Activated CD4-positive, alpha-beta T cell treated with anti-CD3 and anti-CD28 coated beads for 36 hours (primary cell): ENCODE results near the gene DCAF8. TPM values are rescaled to one million over a fixed set of nuclear protein-coding genes. Genes with fewer than 3 reads are reported as not detected.

ENCODE experiments used
- ATAC-seq: fragments of 200-7000 bp; cut with Tn5 transposase; one replicate; pipeline ENCODE4 v1.10.0; 2021; ENCODE audit warnings: mild to moderate bottlenecking, moderate library complexity
- CTCF ChIA-PET: fragments of 350-600 bp; sonication (Branson Sonifier 250); formaldehyde crosslinking; loops from one replicate; lab custom pipeline; 2021; ENCODE audit warnings: antibody characterized with exemption; lab: Charles Lee
- POLR2A ChIA-PET: fragments of 350-600 bp; sonication (Branson Sonifier 250); formaldehyde crosslinking; loops from one replicate; lab custom pipeline; 2021; ENCODE audit warnings: antibody characterized with exemption, inconsistent platforms; lab: Charles Lee
- DNase-seq: peaks from one replicate; pipeline ENCODE4 v3.0.0-alpha.2; 2020
- H3K27ac Mint-ChIP-seq: one replicate; pipeline ENCODE4 v1.8.0; 2021; ENCODE audit warnings: mixed read lengths
- H3K27me3 Mint-ChIP-seq: one replicate; pipeline ENCODE4 v1.8.0; 2021; ENCODE audit warnings: mixed read lengths
- H3K36me3 Mint-ChIP-seq: one replicate; pipeline ENCODE4 v1.8.0; 2021; ENCODE audit warnings: low read depth, mixed read lengths
- H3K4me1 Mint-ChIP-seq: one replicate; pipeline ENCODE4 v1.8.0; 2021; ENCODE audit warnings: mixed read lengths
- H3K4me3 Mint-ChIP-seq: one replicate; pipeline ENCODE4 v1.8.0; 2021; ENCODE audit warnings: mild to moderate bottlenecking, moderate library complexity, mixed read lengths
- H3K9me3 Mint-ChIP-seq: one replicate; pipeline ENCODE4 v1.8.0; 2021; ENCODE audit warnings: low read depth, mixed read lengths
- intact Hi-C, 2 experiments: fragments of 100-400 bp; cut with DNase I in 1 of 2; cut with micrococcal nuclease in 1 of 2; formaldehyde crosslinking; loops; one replicate each; pipeline versions ENCODE4 v1.14.2 to v1.15.1; 2022 to 2024; cut with DNase I, micrococcal nuclease
- total RNA-seq, 2 experiments: library from RNA; stranded (reverse); gene quantifications; one replicate each; pipeline ENCODE4 v1.2.3, GENCODE V29; 2021

The DCAF8 gene
- total RNA-seq, 2 experiments from 2014 or later = 116 to 135 TPM

DNA sequence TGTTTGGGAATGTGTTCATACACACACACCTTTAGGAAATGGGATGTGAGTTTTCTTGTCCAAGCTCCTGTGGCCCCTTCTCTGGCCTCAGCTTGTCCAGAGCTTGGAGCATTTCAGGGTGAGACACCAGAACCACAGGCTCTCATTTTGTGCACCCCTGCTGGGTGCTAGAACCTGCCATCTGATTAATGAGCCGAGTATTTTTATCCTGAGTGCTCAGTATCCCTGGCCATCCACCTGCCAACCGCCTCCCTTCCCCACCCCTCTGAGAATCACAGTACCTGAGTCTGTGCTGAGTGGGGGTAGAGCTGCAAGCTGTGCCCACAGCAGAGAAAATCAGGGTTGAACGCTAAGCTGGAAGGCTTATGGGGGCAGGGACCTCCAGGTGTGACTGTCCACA, 70.6 kb downstream of the DCAF8 start:
- Mint-ChIP-seq H3K36me3 (no peaks in the 10 kb centered on the region), H3K9me3 (no peaks in the 10 kb centered on the region), H3K27ac (no peak overlapping the region), H3K4me1 (no peaks in the 10 kb centered on the region), H3K27me3 (no peaks in the 10 kb centered on the region), H3K4me3 (no peak overlapping the region)
- ChIA-PET POLR2A (no interaction called here), CTCF (interaction anchor here (0.6 to 3.4 kb wide), 15 partner anchors 8 to 225 kb away, joined by 3 to 44 read pairs (median 4); no protein-coding TSS in a partner anchor)
- no peak for ATAC-seq
- intact Hi-C loops = loop anchor here (2.0 to 5.0 kb wide), 2 partner anchors 91 to 416 kb away; no protein-coding TSS in a partner anchor
- DNase-seq = no peak

DNA sequence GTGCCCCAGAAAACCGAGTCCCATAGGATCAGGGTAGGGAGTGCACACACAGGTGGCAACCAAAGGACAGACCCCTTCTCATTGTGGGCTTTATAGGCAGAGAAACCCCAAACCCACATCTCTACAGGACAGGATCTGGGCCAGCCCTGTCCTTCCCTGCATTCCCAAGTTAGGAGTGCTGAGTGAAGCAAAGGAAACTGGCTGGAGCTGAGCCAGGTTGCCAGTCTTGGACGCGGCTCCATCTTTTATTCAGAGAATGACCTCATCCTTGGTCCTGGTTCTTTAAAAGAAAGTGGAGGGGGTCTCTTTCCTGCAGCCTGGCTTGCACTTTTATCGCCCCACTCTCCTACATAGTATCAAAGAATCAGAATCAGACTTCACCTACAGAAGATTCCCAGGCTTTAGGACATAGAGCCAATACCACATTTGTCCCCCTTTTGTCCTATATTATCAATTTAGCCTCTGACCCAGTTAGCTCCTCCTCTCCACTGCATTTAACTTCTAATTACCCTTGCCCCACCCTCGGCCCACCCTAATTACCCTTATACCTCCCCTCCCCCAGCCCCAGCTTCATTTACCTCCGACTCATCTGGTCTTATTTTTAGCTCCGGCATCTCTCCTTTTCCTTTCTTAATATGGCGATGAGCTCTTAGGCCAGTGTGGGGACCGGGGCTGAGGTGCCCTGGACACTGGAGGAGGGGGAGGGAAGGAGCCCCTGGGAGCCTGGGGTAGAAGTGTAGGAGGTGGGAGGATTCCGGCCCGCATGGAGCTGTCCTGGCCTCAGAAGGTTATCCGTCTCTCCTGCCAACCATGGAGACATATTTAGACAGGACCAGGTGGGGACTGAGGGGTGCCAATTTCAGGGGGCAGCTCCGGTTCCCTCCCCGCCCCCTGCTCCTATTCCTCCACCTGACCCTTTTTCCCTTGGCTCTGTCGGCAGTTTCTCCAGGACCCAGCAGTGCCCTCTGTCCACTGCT, 72.4 kb downstream of the DCAF8 start, which contains the start of gene CASQ1:
Gene CASQ1, plus strand, starts transcription at position 927 of the 977 bp plus-strand sequence. CDS start 177 bp downstream, outside the sequence.
- POLR2A ChIA-PET = interaction anchor here (0.6 kb wide), 1 partner anchor 85 kb away, joined by 3 read pairs; no protein-coding TSS in a partner anchor
- Mint-ChIP-seq H3K4me3 (no peak within 1 kb of the TSS), H3K4me1 (no peaks in the 10 kb centered on the region), H3K27me3 (no peaks in the 10 kb centered on the region), H3K27ac (no peak within 1 kb of the TSS), H3K9me3 (no peaks in the 10 kb centered on the region), H3K36me3 (no peaks in the 10 kb centered on the region)
- ATAC-seq = no peak
- CTCF ChIA-PET = interaction anchor here (0.9 to 3.4 kb wide), 8 partner anchors 12 to 187 kb away, joined by 4 to 44 read pairs (median 5); no protein-coding TSS in a partner anchor
- DNase-seq = no peak
- intact Hi-C loops = loop anchor here in 1 of 2 experiments (5.0 kb wide), 1 partner anchor 417 kb away; no protein-coding TSS in a partner anchor

DNA sequence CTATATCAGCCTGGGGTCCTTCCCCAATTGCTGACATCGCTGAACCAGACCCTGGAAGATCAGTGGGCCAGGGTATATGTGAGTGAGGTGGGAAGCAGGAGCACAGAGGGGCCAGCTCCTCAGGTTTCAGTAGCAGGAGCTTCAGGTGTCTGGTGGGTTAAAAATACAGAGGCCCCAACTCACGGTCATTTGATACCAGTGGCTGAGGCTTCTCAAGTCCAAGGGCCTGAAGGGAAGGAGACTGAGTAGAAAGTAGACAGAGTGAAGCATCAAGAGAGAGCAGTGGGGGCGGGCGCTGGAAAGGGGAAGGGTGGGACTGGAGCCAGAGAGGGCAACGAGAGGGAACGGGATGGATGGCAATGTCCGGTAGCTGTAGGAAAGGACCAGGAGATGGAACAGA, 74.0 kb downstream of the DCAF8 start:
- H3K36me3 Mint-ChIP-seq = no peaks in the 10 kb centered on the region
- no peak overlapping the region for H3K4me3 Mint-ChIP-seq
- ChIA-PET POLR2A (interaction anchor here (0.5 kb wide), 1 partner anchor 735 kb away, joined by 5 read pairs; no protein-coding TSS in a partner anchor), CTCF (interaction anchor here (1.2 kb wide), 1 partner anchor 109 kb away, joined by 4 read pairs; no protein-coding TSS in a partner anchor)
- H3K27me3 Mint-ChIP-seq = peaks cover 2% of the 10 kb centered on the region
- intact Hi-C loops = no loop called here
- no peaks in the 10 kb centered on the region for H3K9me3 Mint-ChIP-seq
- ATAC-seq = no peak
- no peak for DNase-seq
- H3K4me1 Mint-ChIP-seq = no peaks in the 10 kb centered on the region
- H3K27ac Mint-ChIP-seq = no peak overlapping the region

DNA sequence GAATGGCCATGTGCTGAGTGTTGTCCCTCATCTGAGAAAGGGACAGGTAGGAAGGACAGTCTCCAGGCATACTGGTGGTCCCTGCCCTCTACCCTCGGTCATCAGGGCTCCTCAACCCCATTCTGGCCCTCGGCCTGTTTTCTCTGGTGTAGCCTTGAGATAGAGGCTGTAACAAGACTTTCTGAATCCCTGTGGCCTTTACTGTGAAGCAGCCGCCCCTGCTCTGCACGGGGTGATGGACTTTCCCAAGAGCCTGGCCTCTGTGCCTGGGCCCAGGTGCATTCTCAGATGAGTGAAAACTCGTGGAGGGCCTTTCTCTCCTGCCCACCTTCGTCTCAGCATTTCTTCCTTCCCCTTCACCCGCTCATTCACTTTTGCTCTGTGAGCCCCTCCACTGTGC, 74.9 kb downstream of the DCAF8 start:
- no peak for DNase-seq
- ChIA-PET CTCF (interaction anchor here (1.2 kb wide), 1 partner anchor 108 kb away, joined by 4 read pairs; no protein-coding TSS in a partner anchor), POLR2A (no interaction called here)
- H3K27ac Mint-ChIP-seq = no peak overlapping the region
- H3K4me3 Mint-ChIP-seq = no peak overlapping the region
- intact Hi-C loops = no loop called here
- no peaks in the 10 kb centered on the region for H3K9me3 Mint-ChIP-seq
- no peaks in the 10 kb centered on the region for H3K4me1 Mint-ChIP-seq
- H3K27me3 Mint-ChIP-seq = peaks cover 4% of the 10 kb centered on the region
- no peak for ATAC-seq
- H3K36me3 Mint-ChIP-seq = no peaks in the 10 kb centered on the region

DNA sequence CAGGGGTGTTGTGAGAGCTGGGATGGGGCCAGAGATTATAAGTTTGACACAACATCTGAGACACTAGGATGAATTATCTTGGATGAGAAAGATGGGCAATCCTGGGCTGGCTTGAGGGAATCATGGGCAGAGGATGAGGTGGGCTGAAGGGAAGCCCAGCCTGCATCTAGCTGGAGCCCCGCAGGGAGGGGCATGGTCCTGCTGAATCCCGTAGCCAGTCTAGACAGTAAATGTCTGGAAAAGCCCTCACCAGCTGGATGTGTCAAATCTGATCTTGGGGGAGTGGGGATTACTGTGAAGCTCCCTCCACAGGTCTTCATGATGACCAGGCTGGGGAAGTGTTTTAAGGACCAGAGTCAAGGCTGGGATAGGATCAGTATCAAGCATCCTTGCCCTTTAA, 75.6 kb downstream of the DCAF8 start:
- CTCF ChIA-PET = interaction anchor here (0.7 kb wide), 1 partner anchor 124 kb away, joined by 3 read pairs; no protein-coding TSS in a partner anchor
- Mint-ChIP-seq H3K4me3 (no peak overlapping the region), H3K27me3 (peaks cover 8% of the 10 kb centered on the region), H3K9me3 (no peaks in the 10 kb centered on the region), H3K27ac (no peak overlapping the region), H3K36me3 (no peaks in the 10 kb centered on the region), H3K4me1 (no peaks in the 10 kb centered on the region)
- DNase-seq = no peak
- POLR2A ChIA-PET = no interaction called here
- ATAC-seq = no peak
- intact Hi-C loops = no loop called here

DNA sequence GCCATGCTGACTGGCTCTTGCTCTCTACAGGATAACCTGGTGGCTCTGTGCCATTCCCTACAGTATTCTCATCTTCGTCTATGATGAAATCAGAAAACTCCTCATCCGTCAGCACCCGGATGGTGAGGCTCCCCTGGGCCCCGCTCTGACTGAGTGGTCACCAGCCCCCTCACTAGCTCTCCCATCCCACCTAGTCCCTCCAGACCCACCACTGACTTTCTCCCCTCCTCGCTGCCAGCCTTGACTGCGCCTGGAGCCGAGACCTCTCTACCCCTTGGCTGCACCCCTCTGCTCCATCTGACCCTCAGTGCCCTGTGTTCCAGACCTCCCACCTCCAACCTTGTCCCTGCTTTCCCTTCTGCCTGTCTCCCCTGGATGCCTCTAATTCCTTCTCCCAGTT, 76.1 kb downstream of the DCAF8 start:
- ChIA-PET POLR2A (no interaction called here), CTCF (interaction anchor here (0.7 kb wide), 1 partner anchor 125 kb away, joined by 3 read pairs; no protein-coding TSS in a partner anchor)
- intact Hi-C loops = no loop called here
- ATAC-seq (no peak), DNase-seq (no peak)
- no peak overlapping the region for H3K27ac Mint-ChIP-seq
- no peaks in the 10 kb centered on the region for H3K36me3 Mint-ChIP-seq
- no peak overlapping the region for H3K4me3 Mint-ChIP-seq
- no peaks in the 10 kb centered on the region for H3K4me1 Mint-ChIP-seq
- no peaks in the 10 kb centered on the region for H3K9me3 Mint-ChIP-seq
- H3K27me3 Mint-ChIP-seq = peaks cover 10% of the 10 kb centered on the region

DNA sequence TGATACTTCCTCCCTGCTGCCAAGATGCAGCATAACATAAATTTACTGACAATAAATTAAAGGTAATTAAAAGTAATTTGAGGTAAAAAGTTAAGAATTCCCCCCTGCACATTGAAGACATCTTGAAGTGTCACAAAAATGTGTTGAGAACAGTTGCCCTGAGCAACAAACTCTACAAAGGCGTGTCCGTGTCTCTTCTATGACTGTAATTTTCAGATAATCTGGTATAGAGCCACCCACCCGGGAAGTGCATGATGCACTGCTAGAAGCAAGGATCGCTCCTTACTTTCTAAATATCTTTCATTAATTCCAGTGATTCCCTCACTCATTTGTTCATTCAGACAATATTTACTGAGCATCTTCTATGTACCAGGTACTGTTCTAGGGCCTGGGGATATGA, 83.0 kb downstream of the DCAF8 start:
- Mint-ChIP-seq H3K36me3 (no peaks in the 10 kb centered on the region), H3K27ac (no peak overlapping the region), H3K4me3 (no peak overlapping the region), H3K27me3 (peaks cover 17% of the 10 kb centered on the region), H3K4me1 (no peaks in the 10 kb centered on the region), H3K9me3 (no peaks in the 10 kb centered on the region)
- intact Hi-C loops = no loop called here
- ATAC-seq = no peak
- no peak for DNase-seq
- ChIA-PET CTCF (interaction anchor here (1.1 kb wide), 1 partner anchor 94 kb away, joined by 4 read pairs; no protein-coding TSS in a partner anchor), POLR2A (interaction anchor here (0.6 kb wide), 1 partner anchor 163 kb away, joined by 3 read pairs; no protein-coding TSS in a partner anchor)

DNA sequence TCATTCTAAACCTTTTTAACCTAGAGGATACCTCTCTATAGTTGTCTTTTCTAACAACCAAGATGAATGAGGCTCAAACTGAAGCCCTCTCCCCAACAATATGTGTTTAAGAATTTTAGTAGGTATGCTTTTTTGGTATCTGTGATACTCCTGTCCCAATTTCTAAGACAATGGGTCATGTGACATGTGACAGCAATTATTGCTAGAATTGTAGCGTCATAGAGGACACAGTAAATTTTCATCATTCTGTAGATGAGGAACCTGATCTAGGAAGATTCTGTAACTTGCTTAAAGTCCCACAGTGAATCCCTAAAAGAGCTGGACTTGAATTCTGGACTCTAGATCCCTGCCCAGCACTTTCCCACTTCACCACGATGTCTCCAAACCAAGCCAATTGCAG, 83.6 kb downstream of the DCAF8 start:
- Mint-ChIP-seq H3K27ac (no peak overlapping the region), H3K27me3 (peaks cover 17% of the 10 kb centered on the region), H3K9me3 (no peaks in the 10 kb centered on the region), H3K36me3 (no peaks in the 10 kb centered on the region), H3K4me1 (no peaks in the 10 kb centered on the region), H3K4me3 (no peak overlapping the region)
- POLR2A ChIA-PET = no interaction called here
- intact Hi-C loops = no loop called here
- no peak for ATAC-seq
- no peak for DNase-seq
- CTCF ChIA-PET = no interaction called here

DNA sequence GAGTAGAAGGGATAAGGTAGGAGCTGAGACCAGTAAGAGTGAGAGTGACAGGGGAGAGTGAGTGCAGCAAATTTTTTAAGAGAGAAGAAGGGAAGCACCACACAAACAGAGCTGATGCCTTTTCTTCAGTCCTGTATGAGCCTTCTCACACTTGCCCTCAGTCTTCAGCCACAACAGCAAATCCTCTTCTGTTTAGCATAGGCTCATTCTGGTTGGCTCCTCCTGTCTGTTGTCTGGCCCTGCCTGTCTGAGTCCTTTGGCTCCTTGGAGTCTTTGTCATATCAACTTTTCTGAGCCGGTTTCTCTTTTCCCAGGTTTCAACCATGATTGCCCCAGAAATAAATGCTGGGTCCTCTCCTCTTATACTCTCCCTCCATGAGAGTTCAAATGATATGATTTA, 84.7 kb downstream of the DCAF8 start:
- ATAC-seq (no peak), DNase-seq (no peak)
- CTCF ChIA-PET = no interaction called here
- H3K4me3 Mint-ChIP-seq = no peak overlapping the region
- no peaks in the 10 kb centered on the region for H3K9me3 Mint-ChIP-seq
- no peaks in the 10 kb centered on the region for H3K4me1 Mint-ChIP-seq
- POLR2A ChIA-PET = no interaction called here
- intact Hi-C loops = no loop called here
- H3K27ac Mint-ChIP-seq = no peak overlapping the region
- H3K36me3 Mint-ChIP-seq = no peaks in the 10 kb centered on the region
- peaks cover 13% of the 10 kb centered on the region for H3K27me3 Mint-ChIP-seq

DNA sequence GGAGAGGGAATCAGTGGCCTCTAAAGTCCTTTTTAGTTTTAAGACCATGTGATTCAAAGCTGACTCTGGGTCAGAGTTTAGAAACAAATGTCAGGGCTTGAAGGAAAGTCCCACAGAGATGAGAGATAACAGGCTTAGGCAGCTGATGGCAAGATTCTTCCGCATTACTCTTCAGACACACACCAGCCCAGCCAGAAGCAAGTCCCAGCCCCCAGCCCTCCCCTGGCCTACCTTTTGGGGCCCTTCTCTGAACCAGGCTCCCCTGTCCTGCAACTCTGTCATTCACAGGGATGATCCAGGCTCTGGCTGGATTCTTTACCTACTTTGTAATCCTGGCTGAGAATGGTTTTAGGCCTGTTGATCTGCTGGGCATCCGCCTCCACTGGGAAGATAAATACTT, 85.1 kb downstream of the DCAF8 start:
- Mint-ChIP-seq H3K36me3 (no peaks in the 10 kb centered on the region), H3K4me1 (no peaks in the 10 kb centered on the region), H3K27ac (no peak overlapping the region), H3K27me3 (peaks cover 13% of the 10 kb centered on the region), H3K9me3 (no peaks in the 10 kb centered on the region), H3K4me3 (no peak overlapping the region)
- no peak for ATAC-seq
- POLR2A ChIA-PET = no interaction called here
- CTCF ChIA-PET = no interaction called here
- DNase-seq = no peak
- intact Hi-C loops = no loop called here

DNA sequence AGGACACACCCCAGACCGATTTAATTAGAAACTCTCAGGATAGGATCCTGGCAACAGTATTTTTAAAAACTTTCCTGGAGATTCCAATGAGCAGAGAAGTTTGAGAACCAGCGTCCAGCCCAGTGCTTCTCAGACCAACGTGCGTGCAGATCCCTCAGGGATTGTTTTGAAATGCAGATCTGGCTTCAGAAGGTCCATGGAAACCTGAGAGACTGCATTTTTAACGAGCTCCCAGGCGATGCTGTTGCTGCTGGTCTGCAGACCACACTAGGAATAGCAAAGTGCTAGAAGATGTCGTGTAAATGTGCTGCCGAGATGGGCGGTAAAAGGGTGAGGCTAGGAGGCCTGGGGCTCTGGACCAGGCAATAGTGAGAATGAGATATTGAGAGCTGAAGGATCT, 90.4 kb downstream of the DCAF8 start:
- intact Hi-C loops = no loop called here
- peaks cover 19% of the 10 kb centered on the region for H3K4me1 Mint-ChIP-seq
- DNase-seq (no peak), ATAC-seq (no peak)
- H3K9me3 Mint-ChIP-seq = no peaks in the 10 kb centered on the region
- no peak overlapping the region for H3K4me3 Mint-ChIP-seq
- H3K36me3 Mint-ChIP-seq = no peaks in the 10 kb centered on the region
- ChIA-PET POLR2A (interaction anchor here (0.5 to 0.6 kb wide), 2 partner anchors 48 to 62 kb away, joined by 3 read pairs; no protein-coding TSS in a partner anchor), CTCF (interaction anchor here (1.0 to 1.3 kb wide), 2 partner anchors 93 to 209 kb away, joined by 3 read pairs; no protein-coding TSS in a partner anchor)
- H3K27ac Mint-ChIP-seq = no peak overlapping the region
- H3K27me3 Mint-ChIP-seq = peaks cover 4% of the 10 kb centered on the region
